Measurements from ENCODE around the gene ELOA2. TPM values are rescaled to one million over a fixed set of nuclear protein-coding genes. Genes with fewer than 3 reads are reported as not detected.

ELOA2 gene
- not detected in 2 replicates for total RNA-seq
- not detected in 2 replicates for polyA plus RNA-seq
- polyA plus RNA-seq (2011; cell fraction: cytosol; rRNA removed), result not detected in 2 replicates
- not detected in 2 replicates for polyA plus RNA-seq (2011; cell fraction: nucleus; rRNA removed)
- not detected in 2 replicates for polyA plus RNA-seq (2012)
- not detected in 2 replicates for polyA minus RNA-seq
- not detected for polyA minus RNA-seq (2011; cell fraction: cytosol; rRNA and poly(A)+ RNA removed)
- polyA minus RNA-seq (2011; cell fraction: nucleus; rRNA and poly(A)+ RNA removed), result not detected in 2 replicates
- not detected for Bru-seq, nascent RNA
- BruChase-seq, experiment 1, labeled RNA remaining after a 6-hour chase, result not detected
- BruChase-seq, experiment 2, labeled RNA remaining after a 2-hour chase, result not detected
- long read RNA-seq, result 0 reads

GRCh38 chr18:47035156-47035671 lies at the start of gene ELOA2:
Gene ELOA2 (minus strand): TSS chr18:47035621. CDS start chr18:47035264, 357 bp downstream.
- H4K20me1 ChIP-seq (replicated peaks; ENCODE audit: control insufficient read depth, extremely low read depth, insufficient read depth, low read length), result no peaks in the 10 kb centered on the region
- POLR2A ChIA-PET, result no interaction called here
- H3K36me3 ChIP-seq (ENCODE audit: control insufficient read depth in 2 of 2, extremely low read depth in 1 of 2, insufficient read depth in 2 of 2, low read length in 2 of 2), result no peaks in the 10 kb centered on the region
- no peaks in the 10 kb centered on the region for H3K79me2 ChIP-seq (ENCODE audit: control insufficient read depth, insufficient read depth, low read length)
- no peak for TF ChIP-seq CTCF (IDR thresholded peaks at IDR 0.05; ENCODE audit: extremely low read depth in 1 of 2, insufficient read depth in 1 of 2, low read depth in 1 of 2, low read length in 2 of 2)
- no peak for TF ChIP-seq MYC (IDR thresholded peaks at IDR 0.05; ENCODE audit: low read depth, low read length)
- TF ChIP-seq GATA2 (IDR thresholded peaks at IDR 0.05; ENCODE audit: insufficient read depth, insufficient read length, low read depth, low read length), result no peak
- no peak for TF ChIP-seq FOS (IDR thresholded peaks at IDR 0.05; ENCODE audit: borderline replicate concordance, insufficient read depth, low read length)
- TF ChIP-seq EZH2 (IDR thresholded peaks at IDR 0.05; ENCODE audit: borderline replicate concordance, low read depth, low read length, severe bottlenecking), result no peak
- no peak for TF ChIP-seq POLR2A (IDR thresholded peaks at IDR 0.05; ENCODE audit: low read depth, low read length)
- TF ChIP-seq POLR2AphosphoS5 (IDR thresholded peaks at IDR 0.05; ENCODE audit: insufficient read depth, low read depth, low read length), result no peak
- TF ChIP-seq MAX (IDR thresholded peaks at IDR 0.05; ENCODE audit: insufficient read depth, insufficient read length), result no peak
- no peak for TF ChIP-seq JUN (IDR thresholded peaks at IDR 0.05; ENCODE audit: borderline replicate concordance, insufficient read depth, insufficient read length, low read depth)
- H3K4me3 ChIP-seq (replicated peaks in 1 of 3; ENCODE audit: insufficient read depth in 1 of 3, low read depth in 1 of 3, low read length in 3 of 3), result no peak within 1 kb of the TSS
- H3K4me1 ChIP-seq (ENCODE audit: control insufficient read depth, extremely low read depth, insufficient read depth, low read length), result no peaks in the 10 kb centered on the region
- no peak for DNase-seq (ENCODE audit: low read depth, low spot score)
- dilution Hi-C loops (cut with MboI; ENCODE audit: extremely low pct_ligation_motif_present, low sequenced_read_pairs), result no loop called here
- BruUV-seq (replicated peaks), result no TSS peak
- H3K27me3 ChIP-seq (ENCODE audit: control insufficient read depth in 2 of 2, insufficient read depth in 2 of 2, low read length in 2 of 2), result no peaks in the 10 kb centered on the region
- CTCF ChIA-PET, result no interaction called here
- H3K27ac ChIP-seq (ENCODE audit: insufficient read depth, low read depth, low read length), result no peak within 1 kb of the TSS
- intact Hi-C loops (cut with micrococcal nuclease), result no loop called here
- no peaks in the 10 kb centered on the region for H3K9me3 ChIP-seq (replicated peaks; ENCODE audit: control insufficient read depth, insufficient read depth, low read length)
- no peak within 1 kb of the TSS for H3K9ac ChIP-seq (replicated peaks; ENCODE audit: extremely low read depth, insufficient read depth, low read length)
- H3K4me2 ChIP-seq (ENCODE audit: insufficient read depth, low read length), result no peak within 1 kb of the TSS
- no peak for FAIRE-seq
- no peak within 1 kb of the TSS for H2AFZ ChIP-seq (ENCODE audit: low read depth, low read length)
- no peaks in the 10 kb centered on the region for H3K9me1 ChIP-seq (replicated peaks; ENCODE audit: control insufficient read depth, extremely low read depth, insufficient read depth, low read length)
